GM19452 (cell line): ENCODE data around the gene IREB2.

Experiments used
- ATAC-seq: cut with Tn5 transposase; IDR thresholded peaks from one replicate; pipeline ENCODE4 v1.9.1; 2021; ENCODE audit not compliant: unreplicated experiment

The IREB2 gene

GRCh38 chr15:78405336-78405924, 32.6 kb upstream of the IREB2 start:
- ATAC-seq: no peak

GRCh38 chr15:78406016-78406585, 31.9 kb upstream of the IREB2 start:
- no peak for ATAC-seq

- ATAC-seq: no peak
These were observed 30.2 kb upstream of the IREB2 start for GRCh38 chr15:78407608-78408354.

GRCh38 chr15:78408355-78408640, 29.7 kb upstream of the IREB2 start:
- no peak for ATAC-seq

GRCh38 chr15:78408961-78409360, 29.1 kb upstream of the IREB2 start:
- ATAC-seq: no peak

- ATAC-seq: no peak
These were observed 27.0 kb upstream of the IREB2 start for GRCh38 chr15:78411061-78411460.

- no peak for ATAC-seq
These were observed 23.3 kb upstream of the IREB2 start for GRCh38 chr15:78414621-78415250.

GRCh38 chr15:78415284-78415683, 22.7 kb upstream of the IREB2 start:
- no peak for ATAC-seq

- ATAC-seq: no peak
These were observed 20.0 kb upstream of the IREB2 start for GRCh38 chr15:78417754-78418630.

GRCh38 chr15:78418686-78419085, 19.3 kb upstream of the IREB2 start:
- ATAC-seq: no peak

GRCh38 chr15:78419367-78419766, 18.6 kb upstream of the IREB2 start:
- no peak for ATAC-seq

- ATAC-seq: no peak
These were observed 17.8 kb upstream of the IREB2 start for GRCh38 chr15:78420220-78420619.

- no peak for ATAC-seq
These were observed 17.2 kb upstream of the IREB2 start for GRCh38 chr15:78420766-78421165.

GRCh38 chr15:78421238-78421965, 16.6 kb upstream of the IREB2 start:
- no peak for ATAC-seq

- ATAC-seq: no peak
These were observed 15.3 kb upstream of the IREB2 start for GRCh38 chr15:78422571-78423340.

GRCh38 chr15:78424673-78425072, 13.3 kb upstream of the IREB2 start:
- no peak for ATAC-seq

- ATAC-seq: no peak
These were observed 12.4 kb upstream of the IREB2 start for GRCh38 chr15:78425643-78426042.

- no peak for ATAC-seq
These were observed 11.7 kb upstream of the IREB2 start for GRCh38 chr15:78426300-78426699.

GRCh38 chr15:78427953-78428352, 10.1 kb upstream of the IREB2 start:
- no peak for ATAC-seq

- no peak for ATAC-seq
These were observed 8.5 kb upstream of the IREB2 start for GRCh38 chr15:78429477-78429876.
